Muscle of arm (tissue), 14 donors: ENCODE data around the gene HEPN1. TPM values are rescaled to one million over a fixed set of nuclear protein-coding genes. Genes with fewer than 3 reads are reported as not detected.

ENCODE experiments used
- DNase-seq: peaks from one replicate; pipeline ENCODE4 v3.0.0-alpha.2; 2013
- long read RNA-seq, 11 donors: transcript quantifications; one replicate each; lab custom pipeline, GENCODE V29; 2026
- polyA plus RNA-seq, 12 donors: library from polyadenylated mRNA; unstranded; fragments of 120-200 nt; gene quantifications; one replicate each; pipeline ENCODE4 v1.2.1, GENCODE V29; 2013; ENCODE audit not compliant: insufficient read length in 12 of 12

HEPN1 gene
- under 1 TPM in 5 of 12 donors, not detected in 7; 0.13 to 0.34 (median 0.18) TPM for polyA plus RNA-seq
- long read RNA-seq, donor 1, partial matches to known transcripts = 0 of 1 reads
- long read RNA-seq, donor 1, other reads (novel, unspliced or antisense) = 0 of 1 reads
- long read RNA-seq, donor 2, partial matches to known transcripts = 0 of 1 reads
- long read RNA-seq, donor 2, other reads (novel, unspliced or antisense) = 0 of 1 reads
- long read RNA-seq, donor 3 = 0 reads
- long read RNA-seq, donor 4 = 0 reads
- long read RNA-seq, donor 5 = 0 reads
- long read RNA-seq, donor 6 = 0 reads
- long read RNA-seq, donor 7 = 0 reads
- long read RNA-seq, donor 8, partial matches to known transcripts = 0 of 1 reads
- long read RNA-seq, donor 8, other reads (novel, unspliced or antisense) = 0 of 1 reads
- long read RNA-seq, donor 9, partial matches to known transcripts = 0 of 2 reads
- long read RNA-seq, donor 9, other reads (novel, unspliced or antisense) = 0 of 2 reads
- long read RNA-seq, donor 10, partial matches to known transcripts = 0 of 1 reads
- long read RNA-seq, donor 10, other reads (novel, unspliced or antisense) = 0 of 1 reads
- long read RNA-seq, donor 11, partial matches to known transcripts = 0 of 3 reads
- long read RNA-seq, donor 11, other reads (novel, unspliced or antisense) = 0 of 3 reads

- DNase-seq = no peak
These were observed at the start of gene HEPN1 for GRCh38 chr11:124918950-124919349. Gene HEPN1 (plus strand): TSS chr11:124919250.

GRCh38 chr11:124869331-124869730, 49.7 kb upstream of the HEPN1 start:
- DNase-seq = no peak

- DNase-seq = no peak
These were observed 49.1 kb upstream of the HEPN1 start for GRCh38 chr11:124869856-124870387.

GRCh38 chr11:124870430-124870829, 48.6 kb upstream of the HEPN1 start:
- DNase-seq = no peak

- no peak for DNase-seq
These were observed 46.8 kb upstream of the HEPN1 start for GRCh38 chr11:124872280-124872679.

- DNase-seq = no peak
These were observed 46.3 kb upstream of the HEPN1 start for GRCh38 chr11:124872741-124873140.

GRCh38 chr11:124873951-124874350, 45.1 kb upstream of the HEPN1 start:
- no peak for DNase-seq

GRCh38 chr11:124874571-124875255, 44.3 kb upstream of the HEPN1 start:
- DNase-seq = no peak

GRCh38 chr11:124875401-124875800, 43.6 kb upstream of the HEPN1 start:
- no peak for DNase-seq

- DNase-seq = peak; percentile 94
These were observed 42.9 kb upstream of the HEPN1 start for GRCh38 chr11:124875943-124876817.

GRCh38 chr11:124876818-124877630, 42.0 kb upstream of the HEPN1 start:
- no peak for DNase-seq

- no peak for DNase-seq
These were observed 41.5 kb upstream of the HEPN1 start for GRCh38 chr11:124877631-124877909.

- no peak for DNase-seq
These were observed 40.9 kb upstream of the HEPN1 start for GRCh38 chr11:124877910-124878758.

- DNase-seq = no peak
These were observed 40.1 kb upstream of the HEPN1 start for GRCh38 chr11:124878759-124879492.

GRCh38 chr11:124879493-124880289, 39.4 kb upstream of the HEPN1 start:
- DNase-seq = no peak

GRCh38 chr11:124880290-124880611, 38.8 kb upstream of the HEPN1 start:
- no peak for DNase-seq

- no peak for DNase-seq
These were observed 38.1 kb upstream of the HEPN1 start for GRCh38 chr11:124880958-124881357.

GRCh38 chr11:124882339-124883071, 36.5 kb upstream of the HEPN1 start:
- no peak for DNase-seq
